GM12891 (cell line): Measurements from ENCODE around the gene CUBN.

ENCODE experiments used
- POLR2A ChIP-seq: IDR thresholded peaks from 2 replicates; pipeline ENCODE4 v1.6.1; 2011; ENCODE audit warnings: low read depth, low read length, control low read depth
- POLR2AphosphoS5 ChIP-seq: IDR thresholded peaks from 2 replicates; pipeline ENCODE4 v1.6.1; 2011; ENCODE audit warnings: low read depth, low read length, control low read depth

DNA sequence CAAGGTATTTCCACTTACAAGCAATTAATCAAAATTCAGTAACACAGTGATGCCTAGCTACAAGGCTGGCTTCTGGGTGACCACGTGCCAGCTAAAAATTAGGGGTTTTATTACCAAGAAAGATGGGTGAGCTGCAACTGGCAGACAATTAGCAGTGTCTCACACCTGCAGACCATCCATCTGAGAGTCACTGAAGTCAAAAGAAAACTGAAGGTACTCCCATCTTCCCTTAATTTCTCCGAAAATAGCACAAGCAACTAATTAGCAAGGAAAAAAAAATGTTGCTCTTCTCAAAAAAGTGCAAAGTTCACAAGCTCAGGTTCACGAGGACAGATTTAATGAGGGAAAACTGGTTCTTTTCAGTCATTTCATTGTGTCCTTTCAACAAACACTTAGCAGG, 340.8 kb downstream of the CUBN start:
- no peak for TF ChIP-seq POLR2A
- TF ChIP-seq POLR2AphosphoS5 = no peak
